H1 (cell line): ENCODE results near the gene HNRNPH3.

Experiments
- CTCF ChIP-seq, 3 experiments: IDR thresholded peaks; 1 replicate in 2 of 3; 2 replicates in 1 of 3; pipeline versions ENCODE4 v1.5.1 to v1.6.1; 2011; ENCODE audit warnings: low read length in 3 of 3, mild to moderate bottlenecking in 3 of 3, inconsistent platforms in 2 of 3, low read depth in 1 of 3, moderate library complexity in 1 of 3; ENCODE audit not compliant: insufficient read depth in 1 of 3; ENCODE audit errors: control extremely low read depth in 1 of 3
- EZH2 ChIP-seq: fragments of 200-600 bp; sonication (generic); IDR thresholded peaks from 2 replicates; pipeline ENCODE4 v1.7.1; 2012; ENCODE audit warnings: low read depth, mild to moderate bottlenecking, moderate library complexity, low read length, inconsistent platforms; ENCODE audit not compliant: severe bottlenecking
- POLR2A ChIP-seq, 2 experiments: IDR thresholded peaks; 1 replicate in 1 of 2; 2 replicates in 1 of 2; pipeline ENCODE4 v1.6.1; 2011; ENCODE audit warnings: low read depth in 2 of 2, low read length in 2 of 2, mild to moderate bottlenecking in 2 of 2; ENCODE audit errors: control extremely low read depth in 1 of 2
- POU5F1 ChIP-seq: IDR thresholded peaks from 2 replicates; pipeline ENCODE4 v1.6.1; 2011; ENCODE audit warnings: low read depth, mild to moderate bottlenecking, low read length, moderate library complexity
- USF2 ChIP-seq: IDR thresholded peaks from 2 replicates; pipeline ENCODE4 v1.6.1; 2011; ENCODE audit warnings: low read length, improper control_type of control experiment

GRCh38 chr10:68318331-68319059 is 13.4 kb upstream of the HNRNPH3 start:
- no peak for TF ChIP-seq CTCF (IDR thresholded peaks at IDR 0.05; ENCODE audit: control extremely low read depth in 1 of 3, insufficient read depth in 1 of 3, low read depth in 1 of 3, low read length in 3 of 3)
- TF ChIP-seq POLR2A (IDR thresholded peaks at IDR 0.05; ENCODE audit: control extremely low read depth in 1 of 2, low read depth in 2 of 2, low read length in 2 of 2): no peak
- TF ChIP-seq USF2: no peak
- TF ChIP-seq POU5F1: no peak
- no peak for TF ChIP-seq EZH2
